NCI-H1436 treated with DMSO at 0.1 percent for 48 hours (cell line): Measurements from ENCODE around the gene CLEC18A.
"Not testable (repeated sequence)": the region's sequence is repeated elsewhere in the genome, so short reads cannot be mapped to it uniquely, and the experiment has no call there.

Source experiments
- DNase-seq: peaks from one replicate; lab custom pipeline; 2025; lab: John Stamatoyannopoulos, UW

CLEC18A gene

DNA sequence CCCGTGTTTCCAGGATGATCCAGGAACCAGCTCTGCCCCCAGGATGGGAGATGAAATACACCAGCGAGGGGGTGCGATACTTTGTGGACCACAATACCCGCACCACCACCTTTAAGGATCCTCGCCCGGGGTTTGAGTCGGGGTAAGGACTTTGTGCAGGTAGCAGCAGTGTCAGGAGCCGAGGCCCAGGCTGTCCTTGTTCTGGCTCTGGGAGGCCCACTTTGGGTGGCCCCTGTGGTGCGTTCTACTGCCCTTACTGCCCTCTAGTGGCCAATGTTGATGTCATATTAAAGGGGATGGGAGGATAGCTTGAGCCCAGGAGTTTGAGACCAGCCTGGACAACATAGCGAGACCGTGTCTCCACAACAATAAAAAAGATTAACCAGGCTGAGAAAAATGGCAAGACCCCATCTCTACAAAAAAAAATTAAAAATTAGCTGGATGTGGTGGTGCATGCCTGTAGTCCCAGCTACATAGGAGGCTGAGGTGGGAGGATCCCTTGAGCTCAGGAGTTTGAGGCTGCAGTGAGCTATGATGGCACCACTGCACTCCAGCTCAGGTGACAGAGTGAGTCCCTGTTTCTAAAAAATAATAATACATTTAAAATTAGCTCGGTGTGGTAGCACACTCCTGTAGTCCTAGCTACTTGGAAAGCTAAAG, 20.9 kb upstream of the CLEC18A start:
- no peak for DNase-seq

DNA sequence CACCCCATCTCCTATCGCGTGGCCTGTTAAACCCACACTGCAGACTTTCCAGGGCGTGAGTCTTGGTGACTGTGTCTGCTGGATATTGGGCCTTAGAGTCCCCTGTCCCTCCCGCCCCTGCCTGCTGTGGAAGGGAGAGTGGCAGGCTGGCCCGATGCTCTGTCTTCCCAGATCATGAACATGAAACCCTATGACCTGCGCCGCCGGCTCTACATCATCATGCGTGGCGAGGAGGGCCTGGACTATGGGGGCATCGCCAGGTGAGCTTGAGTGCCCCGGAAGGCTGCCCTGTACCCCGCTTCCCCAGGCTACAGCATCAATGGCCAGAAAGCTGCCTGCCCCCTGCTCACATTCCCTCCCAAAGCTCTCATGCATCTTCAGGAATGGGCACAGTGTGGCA, 19.5 kb upstream of the CLEC18A start:
- no peak for DNase-seq

DNA sequence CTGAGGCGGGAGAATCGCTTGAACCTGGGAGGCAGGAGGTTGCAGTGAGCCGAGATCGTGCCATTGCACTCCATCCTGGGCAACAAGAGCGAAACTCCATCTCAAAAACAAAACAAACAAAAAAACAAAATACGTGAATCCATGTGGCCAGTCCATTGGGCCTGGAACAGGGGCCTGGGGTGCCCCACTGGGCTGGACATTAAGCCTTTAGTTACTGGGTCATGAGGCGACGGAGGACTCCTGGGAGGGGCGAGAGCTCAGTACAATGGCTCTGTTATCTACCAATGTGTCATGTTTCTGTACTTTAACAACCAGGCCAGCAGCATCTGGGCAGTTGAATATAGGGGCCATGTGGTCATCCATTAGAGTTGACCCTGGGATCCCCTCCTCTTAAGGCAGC, 18.9 kb upstream of the CLEC18A start:
- no peak for DNase-seq

DNA sequence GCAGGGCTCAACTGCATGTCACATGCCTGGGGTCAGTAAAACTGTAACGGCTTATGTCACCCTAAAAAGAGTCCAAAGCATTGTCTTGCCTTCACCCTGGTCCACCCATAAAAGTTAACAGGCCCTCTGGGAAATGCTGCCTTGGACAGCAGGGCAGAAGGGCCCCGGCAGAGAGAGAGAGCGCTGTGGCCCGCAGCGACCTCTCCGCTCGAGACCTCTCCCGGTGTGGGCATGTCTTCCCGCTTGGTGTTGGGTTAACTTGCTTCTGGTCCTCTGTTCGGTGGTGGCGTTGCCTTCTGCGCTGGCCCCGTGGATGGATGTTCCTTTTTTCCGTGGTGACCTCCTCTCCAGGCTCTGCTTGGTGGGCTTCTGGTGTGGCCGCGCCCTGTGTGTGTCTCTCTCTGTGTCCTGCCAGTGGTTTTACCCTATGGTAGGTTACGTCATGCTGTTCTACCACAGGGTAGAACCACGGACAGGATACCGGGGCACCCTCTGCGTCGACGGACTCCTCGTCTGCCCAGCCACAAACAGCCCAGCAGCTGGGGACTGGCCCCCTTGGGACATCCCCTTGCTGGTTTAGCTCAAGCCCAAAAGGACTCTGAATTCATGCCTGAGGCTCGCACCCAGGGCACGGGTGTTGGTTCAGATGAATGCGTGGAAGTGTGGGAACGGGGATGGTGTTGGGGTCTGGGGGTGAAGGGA, 18.3 kb upstream of the CLEC18A start:
- DNase-seq, result no peak

DNA sequence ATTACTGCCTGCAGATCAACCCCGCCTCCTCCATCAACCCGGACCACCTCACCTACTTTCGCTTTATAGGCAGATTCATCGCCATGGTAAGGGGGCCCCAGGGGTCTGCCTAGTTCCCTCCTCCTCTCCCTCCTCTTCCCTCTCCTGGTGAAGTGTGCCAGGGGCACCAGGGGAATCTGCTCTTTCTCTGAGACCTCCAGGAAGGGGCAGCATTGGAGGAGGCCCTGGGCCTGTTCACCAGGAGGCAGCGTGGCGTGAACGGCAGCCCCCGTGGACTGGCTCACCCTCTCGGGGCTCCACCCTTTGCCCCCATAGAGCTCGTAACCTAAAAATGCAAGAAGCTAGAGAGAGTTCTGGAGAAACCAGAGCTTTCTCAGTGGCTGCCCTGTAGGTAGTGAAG, 17.1 kb upstream of the CLEC18A start:
- no peak for DNase-seq

DNA sequence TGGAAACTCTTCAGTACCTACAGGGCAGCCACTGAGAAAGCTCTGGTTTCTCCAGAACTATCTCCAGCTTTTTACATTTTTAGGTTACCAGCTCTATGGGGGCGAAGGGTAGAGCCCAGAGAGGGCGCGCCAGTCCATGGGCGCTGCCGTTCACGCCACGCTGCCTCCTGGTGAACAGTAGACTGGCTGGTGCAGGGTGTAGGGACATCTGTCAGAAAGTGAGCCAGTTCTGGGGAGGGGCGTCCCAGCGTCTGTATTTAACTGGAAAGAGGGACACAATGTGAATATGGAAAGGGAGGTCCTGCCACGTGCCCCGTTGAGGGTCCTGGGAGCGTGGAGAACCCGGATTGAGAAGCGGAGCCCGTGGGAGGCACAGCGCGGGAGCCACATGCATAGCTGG, 16.4 kb upstream of the CLEC18A start:
- no peak for DNase-seq

DNA sequence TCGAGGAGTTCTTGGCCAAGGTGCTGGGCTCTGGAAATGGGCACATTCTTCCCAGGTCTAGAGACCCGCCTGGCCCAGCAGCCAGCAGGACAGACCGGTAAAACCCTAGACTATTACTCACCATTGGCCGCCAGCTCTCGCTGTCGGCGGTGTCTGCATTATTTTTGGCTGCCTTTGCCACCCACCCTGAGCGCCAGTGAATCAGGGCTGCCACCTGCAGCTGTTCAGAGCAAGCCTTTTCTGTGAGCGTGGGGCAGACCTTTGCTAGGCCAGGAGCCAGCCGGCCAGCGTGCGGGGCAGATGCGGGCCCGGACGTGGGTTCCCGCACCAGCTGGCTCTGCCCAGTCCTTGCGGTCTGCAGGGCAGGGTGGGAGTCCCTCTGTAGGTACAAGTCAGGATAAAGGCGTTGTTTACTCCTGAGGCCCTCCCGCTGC, 15.8 kb upstream of the CLEC18A start:
- no peak for DNase-seq

DNA sequence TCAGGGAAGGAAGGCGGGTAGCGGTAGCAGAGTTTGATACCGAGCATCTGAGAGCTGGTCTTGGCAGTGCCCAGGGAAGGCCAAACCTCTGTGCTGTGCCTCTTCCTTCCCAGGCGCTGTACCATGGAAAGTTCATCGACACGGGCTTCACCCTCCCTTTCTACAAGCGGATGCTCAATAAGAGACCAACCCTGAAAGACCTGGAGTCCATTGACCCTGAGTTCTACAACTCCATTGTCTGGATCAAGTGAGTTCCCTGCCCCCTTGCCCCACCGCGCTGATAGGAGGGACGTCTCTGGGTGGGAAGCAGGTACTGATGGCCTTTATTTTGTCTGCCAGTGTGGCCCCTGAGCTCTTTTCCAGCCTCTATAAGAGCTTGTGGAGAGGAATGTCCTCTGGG, 15.4 kb upstream of the CLEC18A start:
- no peak for DNase-seq

DNA sequence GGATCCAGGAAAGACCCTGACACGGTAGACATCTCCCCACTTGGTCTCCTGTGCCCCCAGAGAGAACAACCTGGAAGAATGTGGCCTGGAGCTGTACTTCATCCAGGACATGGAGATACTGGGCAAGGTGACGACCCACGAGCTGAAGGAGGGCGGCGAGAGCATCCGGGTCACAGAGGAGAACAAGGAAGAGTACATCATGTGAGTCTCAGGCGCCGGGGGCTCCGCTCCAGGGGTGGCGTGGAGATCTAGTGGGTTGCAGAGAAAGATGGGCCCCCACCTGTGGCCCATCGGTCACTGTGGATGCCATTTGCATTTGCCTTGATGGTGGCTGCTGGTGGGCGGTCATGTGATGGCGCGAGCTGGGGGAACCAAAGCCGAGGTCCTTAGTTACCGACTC, 14.9 kb upstream of the CLEC18A start:
- DNase-seq, result no peak

DNA sequence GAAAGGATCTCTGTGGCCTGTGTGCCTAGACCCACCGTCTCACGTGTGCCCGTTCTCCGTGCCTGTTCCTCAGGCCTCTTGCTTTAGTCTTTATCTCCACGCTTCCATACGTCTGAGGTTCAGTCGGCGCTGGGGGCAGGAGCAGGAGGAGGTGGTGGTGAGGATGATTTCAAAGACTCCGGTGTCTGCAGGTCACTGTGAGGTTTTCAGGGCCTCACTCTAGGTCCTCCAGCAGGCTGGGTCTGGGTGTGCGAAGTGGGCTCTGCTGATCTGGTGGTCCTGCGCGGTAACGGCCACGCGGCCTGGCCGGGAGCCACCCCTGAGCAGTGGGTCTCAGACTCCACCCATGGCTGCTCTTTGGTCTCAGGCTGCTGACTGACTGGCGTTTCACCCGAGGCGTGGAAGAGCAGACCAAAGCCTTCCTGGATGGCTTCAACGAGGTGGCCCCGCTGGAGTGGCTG, 14.4 kb upstream of the CLEC18A start:
- no peak for DNase-seq

DNA sequence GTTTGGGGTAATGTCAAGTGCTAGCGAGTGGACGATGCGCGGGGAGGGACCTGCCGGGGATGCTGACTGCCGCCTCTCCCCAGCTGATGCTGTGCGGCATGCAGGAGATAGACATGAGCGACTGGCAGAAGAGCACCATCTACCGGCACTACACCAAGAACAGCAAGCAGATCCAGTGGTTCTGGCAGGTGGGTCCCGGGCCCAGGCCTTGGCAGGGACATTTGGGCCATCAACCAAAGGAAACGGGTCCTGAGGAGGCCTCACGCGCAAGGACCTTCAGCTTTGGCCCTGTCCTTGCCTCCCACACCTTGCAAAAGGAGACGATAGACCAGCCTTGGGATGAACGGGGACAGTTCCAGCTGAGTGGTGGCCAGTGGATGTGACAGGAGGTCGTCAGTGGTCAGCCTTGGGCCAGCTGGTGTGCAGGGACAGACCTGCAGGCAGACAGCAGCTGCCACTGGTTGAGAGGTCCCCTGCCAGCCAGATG, 13.6 kb upstream of the CLEC18A start:
- DNase-seq, result no peak

DNA sequence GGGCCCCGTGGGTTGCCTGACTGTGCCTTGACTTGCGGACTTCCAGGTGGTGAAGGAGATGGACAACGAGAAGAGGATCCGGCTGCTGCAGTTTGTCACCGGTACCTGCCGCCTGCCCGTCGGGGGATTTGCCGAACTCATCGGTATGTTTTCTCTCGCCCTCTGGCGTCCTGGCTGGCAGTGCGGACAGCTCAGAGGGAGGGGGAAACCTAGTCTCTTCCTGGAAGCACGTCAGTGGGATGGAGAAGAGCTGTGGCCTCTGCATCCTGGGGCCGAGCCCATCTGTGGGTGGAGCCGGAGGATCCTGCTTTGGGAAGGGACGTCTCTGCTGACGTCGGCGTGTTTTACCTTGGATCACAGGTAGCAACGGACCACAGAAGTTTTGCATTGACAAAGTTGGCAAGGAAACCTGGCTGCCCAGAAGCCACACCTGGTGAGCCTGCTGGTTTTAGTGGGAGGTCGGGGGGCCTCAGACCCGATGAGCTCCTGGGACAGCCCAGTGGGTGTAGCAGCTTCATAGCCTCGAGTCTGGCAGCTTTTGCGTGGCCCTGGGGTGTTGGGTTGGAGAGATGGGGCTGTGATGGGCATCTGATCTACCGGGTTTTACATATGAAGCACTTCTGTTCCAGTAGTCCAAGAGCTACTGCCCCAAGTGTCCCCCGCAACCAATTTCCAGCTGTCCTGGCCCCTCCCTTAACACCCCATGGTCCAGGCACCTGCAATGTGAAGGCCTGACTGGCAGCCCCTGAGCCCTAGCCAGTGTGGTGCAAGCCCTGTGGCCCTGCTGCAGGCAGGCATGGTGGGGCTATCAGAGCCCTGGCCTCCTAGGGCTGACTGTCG, 11.9 kb upstream of the CLEC18A start:
- no peak for DNase-seq

DNA sequence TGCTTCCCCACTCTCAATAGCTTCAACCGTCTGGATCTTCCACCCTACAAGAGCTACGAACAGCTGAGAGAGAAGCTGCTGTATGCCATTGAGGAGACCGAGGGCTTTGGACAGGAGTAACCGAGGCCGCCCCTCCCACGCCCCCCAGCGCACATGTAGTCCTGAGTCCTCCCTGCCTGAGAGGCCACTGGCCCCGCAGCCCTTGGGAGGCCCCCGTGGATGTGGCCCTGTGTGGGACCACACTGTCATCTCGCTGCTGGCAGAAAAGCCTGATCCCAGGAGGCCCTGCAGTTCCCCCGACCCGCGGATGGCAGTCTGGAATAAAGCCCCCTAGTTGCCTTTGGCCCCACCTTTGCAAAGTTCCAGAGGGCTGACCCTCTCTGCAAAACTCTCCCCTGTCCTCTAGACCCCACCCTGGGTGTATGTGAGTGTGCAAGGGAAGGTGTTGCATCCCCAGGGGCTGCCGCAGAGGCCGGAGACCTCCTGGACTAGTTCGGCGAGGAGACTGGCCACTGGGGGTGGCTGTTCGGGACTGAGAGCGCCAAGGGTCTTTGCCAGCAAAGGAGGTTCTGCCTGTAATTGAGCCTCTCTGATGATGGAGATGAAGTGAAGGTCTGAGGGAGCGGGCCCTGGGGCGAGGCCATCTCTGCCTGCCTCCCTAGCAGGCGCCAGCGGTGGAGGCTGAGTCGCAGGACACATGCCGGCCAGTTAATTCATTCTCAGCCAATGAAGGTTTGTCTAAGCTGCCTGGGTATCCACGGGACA, 11.1 kb upstream of the CLEC18A start:
- DNase-seq, result no peak

DNA sequence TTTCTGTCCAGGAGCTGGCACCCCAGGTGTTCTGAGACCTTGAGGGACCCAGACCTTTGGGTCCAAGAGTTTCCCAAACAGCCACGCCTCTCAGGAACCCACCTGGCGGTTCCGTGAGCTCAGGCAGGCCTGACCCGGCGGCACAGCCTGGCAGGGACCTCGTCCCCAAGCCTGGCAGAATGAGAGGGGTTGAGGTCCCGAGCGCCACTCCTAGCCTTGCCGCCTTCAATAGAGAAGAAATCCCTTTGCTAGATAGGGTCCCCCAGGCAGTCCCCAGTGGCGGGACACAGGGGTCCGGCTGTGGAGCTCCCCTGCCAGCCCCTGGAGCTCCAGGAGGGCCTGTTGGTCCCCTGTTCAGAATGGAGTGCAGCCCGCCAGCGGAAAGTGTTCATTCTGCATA, 10.5 kb upstream of the CLEC18A start:
- DNase-seq, result no peak

DNA sequence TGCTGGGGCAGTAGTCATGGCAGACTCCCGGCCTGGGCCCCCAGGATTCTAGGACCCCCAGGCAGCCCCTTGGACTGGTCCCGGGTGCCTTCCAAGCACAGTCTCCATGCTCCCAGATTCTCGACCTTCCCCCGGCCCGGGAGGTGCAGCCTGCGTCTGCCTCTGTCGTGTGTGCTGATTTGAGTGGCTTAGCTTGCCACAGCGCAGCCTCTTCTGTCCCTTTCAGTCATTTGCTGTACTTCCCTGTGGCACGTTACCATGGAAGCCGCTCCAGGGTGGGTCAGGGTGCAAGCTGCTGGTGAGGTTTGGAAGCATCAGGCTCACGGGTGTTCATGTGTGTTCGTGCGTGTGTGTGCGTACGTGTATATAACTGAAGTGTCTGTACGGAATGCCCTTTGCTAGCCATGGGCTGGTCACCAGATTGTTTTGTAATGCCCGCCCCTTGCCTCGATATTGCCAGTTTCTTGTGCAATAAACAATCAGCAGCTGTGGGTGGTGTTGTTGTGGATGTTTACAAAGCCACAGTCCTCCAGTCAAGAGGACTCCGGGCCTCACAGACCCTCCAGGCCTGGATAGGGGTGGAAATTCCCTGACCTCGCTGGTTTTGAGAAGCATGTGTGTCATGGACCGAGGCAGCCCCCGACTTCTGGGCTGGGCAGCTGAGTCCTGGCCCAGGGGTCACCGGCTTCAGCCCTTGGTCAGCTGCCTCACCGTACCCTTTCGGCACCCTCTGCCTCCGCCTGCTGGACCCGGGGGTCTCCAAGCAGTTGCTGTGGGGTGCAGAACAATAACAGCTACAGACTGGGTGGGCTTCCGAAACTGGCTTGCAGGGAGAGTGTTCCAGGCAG, 9.7 kb upstream of the CLEC18A start:
- no peak for DNase-seq

DNA sequence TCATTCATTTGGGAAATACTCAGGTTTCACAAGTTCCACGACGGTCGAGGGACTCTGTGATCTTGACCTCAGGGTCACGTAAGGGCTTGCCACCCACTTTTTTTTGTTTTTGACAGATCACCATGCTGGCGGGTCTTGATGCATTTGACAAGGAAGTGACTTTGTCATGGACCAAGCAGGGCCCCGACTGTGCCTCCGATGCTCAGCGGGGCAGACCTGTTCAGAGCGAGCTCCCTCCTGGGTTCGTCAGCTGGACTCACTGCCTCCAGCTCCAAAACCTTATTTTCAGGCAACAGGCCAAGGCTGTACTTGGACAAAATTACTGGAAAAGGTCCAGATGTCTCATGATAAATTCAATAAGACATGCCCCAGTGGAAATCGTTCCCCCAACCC, 9.0 kb upstream of the CLEC18A start:
- no peak for DNase-seq

DNA sequence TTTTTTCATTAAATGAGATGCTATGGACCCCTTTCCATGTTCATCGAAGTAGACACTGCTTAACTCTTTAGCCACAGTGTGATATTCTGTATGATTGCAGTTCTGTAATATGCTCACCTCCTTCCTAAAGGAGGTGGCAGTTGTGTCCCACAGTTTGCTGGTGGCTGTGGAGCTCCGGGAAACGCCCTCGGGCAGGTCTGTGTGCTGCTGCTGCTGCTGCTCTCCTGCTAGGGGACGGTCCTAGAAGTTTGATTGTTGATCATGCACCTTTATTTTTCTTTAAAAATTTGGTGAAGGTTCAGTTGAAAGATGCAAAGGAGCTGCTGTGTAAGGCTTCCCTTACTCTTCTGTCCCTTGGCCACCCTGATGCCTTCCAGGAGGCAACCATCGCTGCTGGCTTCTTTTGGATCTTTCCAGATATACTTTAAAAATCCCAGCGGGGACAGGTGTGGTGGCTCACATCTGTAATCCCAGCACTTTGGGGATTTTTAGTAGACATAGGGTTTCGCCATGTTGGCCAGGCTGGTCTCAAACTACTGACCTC, 8.4 kb upstream of the CLEC18A start:
- DNase-seq, result no peak

DNA sequence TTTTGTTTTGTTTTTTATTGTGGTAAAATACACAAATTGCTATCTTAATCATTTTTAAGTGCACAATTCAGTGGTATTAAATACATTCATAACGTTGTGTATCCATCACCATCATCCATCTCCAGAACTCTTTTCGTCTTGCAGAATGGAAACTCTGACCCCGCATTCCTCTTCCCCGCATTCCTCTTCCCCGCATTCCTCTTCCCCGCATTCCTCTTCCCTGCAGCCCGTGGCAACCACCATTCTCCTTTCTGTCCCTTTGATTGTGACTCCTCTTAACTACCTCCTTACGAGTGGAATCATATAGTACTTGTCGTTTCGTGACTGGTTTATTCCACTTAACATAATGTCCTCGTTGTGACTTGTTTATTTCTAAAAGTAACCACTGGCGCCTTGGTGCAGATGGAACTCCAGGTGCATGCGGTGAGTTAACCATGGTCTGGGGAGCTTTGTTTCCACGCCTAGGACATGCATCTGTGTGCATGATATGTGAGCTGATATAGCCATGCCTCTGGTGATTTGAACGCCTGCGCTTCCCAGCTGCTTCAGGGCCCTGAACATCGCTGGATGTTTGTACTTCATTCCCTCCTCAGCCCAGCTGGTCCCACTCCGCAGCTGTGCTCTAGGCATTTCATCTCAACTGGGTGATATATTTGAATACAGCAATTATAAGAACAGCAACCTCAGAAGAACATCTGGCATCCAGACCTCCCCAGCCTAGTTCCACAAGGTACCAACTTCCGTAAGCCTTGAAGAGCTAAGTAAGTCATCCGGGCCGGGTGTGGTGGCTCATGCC, 7.7 kb upstream of the CLEC18A start:
- DNase-seq, result not testable (repeated sequence)

DNA sequence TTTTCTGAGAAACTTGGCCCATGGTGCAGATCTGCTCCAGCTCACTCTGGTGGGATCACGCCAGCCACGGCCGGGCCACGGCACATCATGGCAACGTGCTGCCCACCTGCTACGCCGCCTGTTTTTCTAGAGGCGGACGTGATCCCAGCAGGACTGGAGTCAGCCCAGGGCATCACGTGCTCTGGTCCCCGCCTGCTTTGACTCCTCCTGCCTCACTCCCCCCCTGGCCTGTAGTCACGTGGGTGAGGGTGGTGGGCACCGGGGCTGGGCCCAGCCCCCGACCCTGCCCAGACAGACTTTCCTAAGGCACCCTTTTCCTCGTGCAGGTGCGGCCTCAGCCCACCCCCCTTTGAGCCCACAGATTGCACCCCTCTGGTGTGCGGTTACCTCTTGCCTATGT, 723 bp upstream of the CLEC18A start:
- DNase-seq, result not testable (repeated sequence)

DNA sequence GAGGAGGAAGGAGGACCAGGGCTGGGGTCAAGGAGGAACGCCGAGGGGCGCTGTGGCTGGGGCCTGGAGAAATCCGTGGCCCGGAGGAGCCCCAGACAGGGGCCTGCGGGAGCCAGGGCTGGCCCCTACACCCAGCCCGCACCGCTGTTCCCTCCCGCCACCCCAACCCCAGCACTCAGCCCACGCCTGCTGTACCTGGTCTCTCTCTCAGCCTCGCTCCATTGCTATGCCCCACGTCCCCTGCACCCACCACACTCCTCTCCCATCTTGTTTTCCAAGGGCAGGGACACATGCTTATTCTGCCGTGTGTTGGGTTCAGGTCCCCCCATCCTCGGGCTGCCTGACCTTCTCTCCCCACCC, 518 bp downstream of the CLEC18A start:
- DNase-seq, result not testable (repeated sequence)
